Measurements from ENCODE around the gene PDIA4.

The PDIA4 gene

GRCh38 chr7:148954766-148955165, 73.5 kb downstream of the PDIA4 start:
- H3K4me1 ChIP-seq (ENCODE audit: insufficient read depth, low read length, severe bottlenecking) = no peaks in the 10 kb centered on the region
- no peaks in the 10 kb centered on the region for H3F3A ChIP-seq (ENCODE audit: insufficient read depth, low read length)
- H4K20me1 ChIP-seq (ENCODE audit: insufficient read depth, low read length) = no peaks in the 10 kb centered on the region
- no peak overlapping the region for H3K4me2 ChIP-seq (ENCODE audit: low read length)
- H3K79me2 ChIP-seq (ENCODE audit: insufficient read depth, low read length) = no peaks in the 10 kb centered on the region
- no peak overlapping the region for H3K9ac ChIP-seq (ENCODE audit: low read length)
- H3K4me3 ChIP-seq (ENCODE audit: low read depth, low read length, poor library complexity, severe bottlenecking) = no peak overlapping the region
- no peak overlapping the region for H2AFZ ChIP-seq (ENCODE audit: low read length)
- H3K27me3 ChIP-seq (ENCODE audit: insufficient read depth, low read length) = no peaks in the 10 kb centered on the region
- H3K36me3 ChIP-seq (ENCODE audit: insufficient read depth, low read length) = no peaks in the 10 kb centered on the region
- no peak for TF ChIP-seq CTCF (IDR thresholded peaks at IDR 0.05; ENCODE audit: low read length)
- TF ChIP-seq EZH2 (IDR thresholded peaks at IDR 0.05; ENCODE audit: borderline replicate concordance, low read length) = no peak
- no peak overlapping the region for H3K27ac ChIP-seq (ENCODE audit: low read depth, low read length, poor library complexity, severe bottlenecking)
- no peaks in the 10 kb centered on the region for H3K9me3 ChIP-seq (ENCODE audit: low read length)
- no peaks in the 10 kb centered on the region for H3K9me2 ChIP-seq (ENCODE audit: low read depth, low read length)

GRCh38 chr7:148953676-148954075, 74.6 kb downstream of the PDIA4 start:
- H3K4me2 ChIP-seq (ENCODE audit: low read length) = no peak overlapping the region
- no peaks in the 10 kb centered on the region for H3K36me3 ChIP-seq (ENCODE audit: insufficient read depth, low read length)
- no peak overlapping the region for H3K27ac ChIP-seq (ENCODE audit: low read depth, low read length, poor library complexity, severe bottlenecking)
- no peak overlapping the region for H3K9ac ChIP-seq (ENCODE audit: low read length)
- no peak overlapping the region for H3K4me3 ChIP-seq (ENCODE audit: low read depth, low read length, poor library complexity, severe bottlenecking)
- H3K4me1 ChIP-seq (ENCODE audit: insufficient read depth, low read length, severe bottlenecking) = no peaks in the 10 kb centered on the region
- no peaks in the 10 kb centered on the region for H4K20me1 ChIP-seq (ENCODE audit: insufficient read depth, low read length)
- no peaks in the 10 kb centered on the region for H3K9me2 ChIP-seq (ENCODE audit: low read depth, low read length)
- H3K27me3 ChIP-seq (ENCODE audit: insufficient read depth, low read length) = no peaks in the 10 kb centered on the region
- no peaks in the 10 kb centered on the region for H3K9me3 ChIP-seq (ENCODE audit: low read length)
- TF ChIP-seq EZH2 (IDR thresholded peaks at IDR 0.05; ENCODE audit: borderline replicate concordance, low read length) (no peak), CTCF (IDR thresholded peaks at IDR 0.05; ENCODE audit: low read length) (no peak)
- no peak overlapping the region for H2AFZ ChIP-seq (ENCODE audit: low read length)
- H3F3A ChIP-seq (ENCODE audit: insufficient read depth, low read length) = no peaks in the 10 kb centered on the region
- no peaks in the 10 kb centered on the region for H3K79me2 ChIP-seq (ENCODE audit: insufficient read depth, low read length)

Measured in OCI-LY1 (cell line).